GM12865 (cell line): ENCODE results near the gene SHPK.

Experiments used
- DNase-seq: peaks from one replicate; pipeline ENCODE4 v3.0.0; 2010; ENCODE audit warnings: low read depth
- H3K4me3 ChIP-seq: 2 replicates; pipeline ENCODE4 v1.5.1; 2011; ENCODE audit warnings: mild to moderate bottlenecking, low read depth, low read length, control low read depth
- TF ChIP-seq, protein P1 (sequence below): IDR thresholded peaks from 2 replicates; pipeline ENCODE4 v1.5.1; 2011; ENCODE audit warnings: low read length, control low read depth, low read depth, inconsistent platforms; ENCODE audit not compliant: insufficient read depth; ENCODE audit errors: missing control alignments

The SHPK gene

DNA sequence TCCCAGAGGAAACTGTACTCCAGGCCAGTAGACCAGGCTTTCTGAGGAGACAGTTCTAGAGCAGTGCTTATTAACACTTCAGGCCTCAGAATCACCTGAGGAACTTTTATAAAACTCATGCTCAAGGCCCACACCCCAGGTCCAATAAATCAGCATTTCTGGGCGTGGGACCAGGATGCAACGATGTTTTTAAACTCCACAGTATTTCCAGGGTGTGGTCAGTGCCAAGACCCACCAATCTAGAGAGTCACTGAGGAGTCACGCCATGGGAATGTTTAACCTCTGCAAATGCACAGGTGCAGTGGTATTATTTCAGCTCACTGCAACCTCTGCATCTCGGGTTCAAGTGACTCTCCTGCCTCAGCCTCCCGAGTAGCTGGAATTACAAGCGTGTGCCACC lies 22.9 kb downstream of the SHPK start:
- H3K4me3 ChIP-seq: no peak overlapping the region
- DNase-seq: no peak
- TF ChIP-seq, protein P1, sequence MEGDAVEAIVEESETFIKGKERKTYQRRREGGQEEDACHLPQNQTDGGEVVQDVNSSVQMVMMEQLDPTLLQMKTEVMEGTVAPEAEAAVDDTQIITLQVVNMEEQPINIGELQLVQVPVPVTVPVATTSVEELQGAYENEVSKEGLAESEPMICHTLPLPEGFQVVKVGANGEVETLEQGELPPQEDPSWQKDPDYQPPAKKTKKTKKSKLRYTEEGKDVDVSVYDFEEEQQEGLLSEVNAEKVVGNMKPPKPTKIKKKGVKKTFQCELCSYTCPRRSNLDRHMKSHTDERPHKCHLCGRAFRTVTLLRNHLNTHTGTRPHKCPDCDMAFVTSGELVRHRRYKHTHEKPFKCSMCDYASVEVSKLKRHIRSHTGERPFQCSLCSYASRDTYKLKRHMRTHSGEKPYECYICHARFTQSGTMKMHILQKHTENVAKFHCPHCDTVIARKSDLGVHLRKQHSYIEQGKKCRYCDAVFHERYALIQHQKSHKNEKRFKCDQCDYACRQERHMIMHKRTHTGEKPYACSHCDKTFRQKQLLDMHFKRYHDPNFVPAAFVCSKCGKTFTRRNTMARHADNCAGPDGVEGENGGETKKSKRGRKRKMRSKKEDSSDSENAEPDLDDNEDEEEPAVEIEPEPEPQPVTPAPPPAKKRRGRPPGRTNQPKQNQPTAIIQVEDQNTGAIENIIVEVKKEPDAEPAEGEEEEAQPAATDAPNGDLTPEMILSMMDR: no peak

DNA sequence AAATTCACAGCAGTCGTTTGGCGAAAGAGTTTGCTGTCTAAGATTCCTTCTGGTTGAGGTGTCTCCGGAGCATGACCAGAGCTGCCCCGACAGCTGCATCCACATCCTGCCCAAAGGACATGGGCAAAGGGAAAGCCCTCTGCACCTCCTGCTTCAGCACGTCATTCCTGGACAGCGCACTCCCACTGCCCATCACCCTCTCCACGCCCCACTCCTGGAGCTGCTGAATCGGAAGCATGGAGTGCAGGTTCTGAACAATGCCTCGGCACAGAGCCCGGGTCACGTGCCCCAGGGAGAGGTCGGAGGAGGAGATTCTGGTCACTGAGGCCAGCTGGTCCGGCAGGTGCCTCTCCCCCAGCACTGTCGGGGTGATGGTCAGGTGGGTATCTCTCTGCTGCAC lies 25.5 kb downstream of the SHPK start:
- no peak for DNase-seq
- TF ChIP-seq, protein P1: no peak
- H3K4me3 ChIP-seq: no peak overlapping the region

DNA sequence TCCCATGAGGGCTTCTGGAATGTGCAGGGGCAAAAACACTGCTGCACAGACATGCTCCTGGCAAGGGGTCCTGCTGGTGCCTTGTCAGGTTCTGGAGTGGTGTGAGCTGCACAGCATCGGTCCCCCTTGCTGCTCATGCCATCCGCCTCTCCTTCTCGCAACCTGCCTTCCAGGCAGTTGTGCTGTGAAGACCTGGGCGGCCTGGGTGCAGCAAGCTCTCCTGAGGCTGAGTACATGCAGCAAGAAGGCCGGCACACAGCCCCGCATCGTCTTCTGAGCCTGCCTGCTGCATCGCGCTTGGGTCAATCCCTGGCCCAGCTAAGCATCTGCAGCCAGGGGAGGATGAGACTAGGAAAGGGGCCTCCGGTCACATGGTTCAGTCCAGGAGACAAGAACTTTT lies 26.4 kb downstream of the SHPK start:
- TF ChIP-seq, protein P1: no peak
- H3K4me3 ChIP-seq: no peak overlapping the region
- DNase-seq: no peak

DNA sequence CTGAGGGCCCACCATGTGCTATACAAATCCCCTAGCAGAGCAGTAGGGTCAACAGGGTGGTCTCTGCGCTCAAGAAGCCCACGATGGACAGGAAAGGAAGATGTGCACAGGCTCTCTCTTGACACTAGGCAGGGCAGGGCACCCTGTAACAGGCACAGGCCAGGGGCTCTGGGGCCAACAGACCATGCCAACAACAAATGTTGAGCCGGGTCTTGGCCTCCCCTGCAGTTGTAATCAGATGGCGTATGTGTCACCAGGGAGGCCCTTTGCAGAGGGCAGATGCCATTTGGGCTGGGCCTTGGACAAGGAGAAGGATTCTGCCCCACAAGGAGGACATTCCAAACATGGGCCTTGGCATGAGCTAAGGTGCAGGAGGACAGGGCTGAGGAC lies 32.2 kb downstream of the SHPK start:
- TF ChIP-seq, protein P1: no peak
- no peak overlapping the region for H3K4me3 ChIP-seq
- DNase-seq: no peak

DNA sequence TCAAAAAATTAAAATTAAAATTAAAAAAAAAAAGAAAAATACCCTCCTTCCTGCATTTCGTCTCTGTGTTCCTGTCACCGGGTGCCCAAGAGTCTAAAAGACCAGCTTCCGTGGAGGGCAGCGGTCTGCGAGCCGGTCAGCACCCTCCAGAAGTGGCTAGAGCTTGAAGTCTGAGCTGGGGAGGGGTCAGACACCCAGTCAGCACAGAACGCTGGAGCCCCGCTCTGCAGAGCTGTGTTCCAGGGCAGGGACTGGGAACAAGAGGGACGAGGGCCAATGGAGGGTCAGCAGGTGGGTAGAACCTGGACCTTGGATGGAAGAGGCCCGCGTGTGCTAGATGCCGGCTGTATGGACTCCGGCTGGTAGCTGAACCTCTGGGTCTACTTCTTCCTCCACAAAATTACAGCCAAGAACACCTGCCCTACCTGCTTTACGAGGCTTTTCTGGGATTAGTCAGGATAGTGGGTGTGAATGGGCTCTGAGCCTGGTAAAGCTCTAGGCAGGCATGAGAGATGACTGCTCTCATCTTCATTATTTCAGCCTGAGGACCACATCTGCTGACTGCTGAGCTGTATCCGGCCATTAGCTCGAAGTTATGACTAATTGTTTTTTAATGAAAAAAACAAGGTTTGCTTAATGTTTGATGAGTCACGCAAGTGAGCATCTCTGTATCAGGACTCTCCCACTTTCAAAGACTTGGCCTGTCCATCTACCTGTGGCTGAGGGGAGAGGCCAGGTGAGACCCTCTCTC lies 32.8 kb downstream of the SHPK start:
- DNase-seq: no peak

DNA sequence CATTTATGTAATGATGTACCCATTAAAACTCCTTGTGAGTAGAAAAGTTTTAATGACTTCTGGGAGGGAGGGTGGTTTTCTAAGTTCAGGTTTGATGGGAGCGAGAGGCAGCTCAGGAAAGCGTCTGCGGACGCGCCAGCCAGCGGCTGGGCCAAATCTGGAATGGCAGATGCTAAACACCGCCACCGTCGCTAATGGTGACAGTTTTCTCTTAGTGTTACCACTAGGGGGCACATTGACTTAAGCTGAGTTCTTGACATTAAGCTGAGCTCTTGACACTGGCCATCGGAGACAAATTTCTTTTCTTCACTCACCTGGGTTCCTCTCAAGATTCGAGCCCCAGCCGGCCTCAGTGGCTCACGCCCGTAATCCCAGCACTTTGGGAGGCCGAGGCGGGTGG lies 33.6 kb downstream of the SHPK start:
- DNase-seq: peak; percentile 71
- TF ChIP-seq, protein P1: peak; percentile 64
- no peak overlapping the region for H3K4me3 ChIP-seq

More for the DNA sequence above, 32.8 kb downstream of the SHPK start:
- TF ChIP-seq, protein P1: no peak
- H3K4me3 ChIP-seq: no peak overlapping the region
